HepG2 (cell line): ENCODE data around the gene RPA1. TPM values are rescaled to one million over a fixed set of nuclear protein-coding genes. Genes with fewer than 3 reads are reported as not detected.

Experiments
- CBX5 ChIP-seq: sonication (generic); formaldehyde crosslinking; IDR thresholded peaks from 2 replicates; pipeline ENCODE4 v1.4.0; 2020; ENCODE audit warnings: missing genetic modification reagents, borderline replicate concordance
- DNMT1 ChIP-seq: sonication (generic); formaldehyde crosslinking; IDR thresholded peaks from 2 replicates; pipeline ENCODE4 v1.5.1; 2020; ENCODE audit warnings: mild to moderate bottlenecking, missing genetic modification reagents
- KDM5A ChIP-seq: fragments of 200-600 bp; sonication (generic); IDR thresholded peaks from 2 replicates; pipeline ENCODE4 v1.7.0; 2018; ENCODE audit warnings: antibody characterized with exemption, mild to moderate bottlenecking, low read length, borderline replicate concordance
- MNT ChIP-seq: fragments of 450-650 bp; IDR thresholded peaks from 2 replicates; pipeline ENCODE4 v1.6.1; 2016
- SYNCRIP ChIP-seq: fragments of 200-400 bp; formaldehyde crosslinking; IDR thresholded peaks from 2 replicates; pipeline ENCODE4 v1.6.1; 2018; ENCODE audit warnings: mild to moderate bottlenecking, low read depth, low read length; ENCODE audit not compliant: insufficient read depth
- ZBTB40 ChIP-seq, 2 experiments: fragments of 450-650 bp in 1 of 2; sonication (generic) in 1 of 2; formaldehyde crosslinking in 1 of 2; IDR thresholded peaks; 2 replicates each; pipeline versions ENCODE4 v1.6.1 to v1.8.0; 2016 to 2022; ENCODE audit warnings: antibody characterized with exemption in 1 of 2, mild to moderate bottlenecking in 1 of 2, missing genetic modification reagents in 1 of 2
- ZHX2 ChIP-seq, 2 experiments: sonication (generic) in 1 of 2; formaldehyde crosslinking in 1 of 2; IDR thresholded peaks; 2 replicates each; pipeline versions ENCODE4 v1.6.1 to v1.9.0; 2014 to 2022; ENCODE audit warnings: antibody characterized with exemption in 1 of 2, borderline replicate concordance in 1 of 2, inconsistent platforms in 1 of 2, low read depth in 1 of 2, missing genetic modification reagents in 1 of 2
- ZMAT5 ChIP-seq: sonication (generic); formaldehyde crosslinking; IDR thresholded peaks from 2 replicates; pipeline ENCODE4 v1.5.0; 2020; ENCODE audit warnings: mild to moderate bottlenecking, low read depth, missing genetic modification reagents, borderline replicate concordance
- ZNF460 ChIP-seq: sonication (generic); formaldehyde crosslinking; IDR thresholded peaks from 2 replicates; pipeline ENCODE4 v1.5.1; 2020; ENCODE audit warnings: missing genetic modification reagents, mild to moderate bottlenecking, borderline replicate concordance
- ZNF629 ChIP-seq: sonication (generic); formaldehyde crosslinking; conservative IDR thresholded peaks from 2 replicates; pipeline ENCODE4 v1.5.0; 2020; ENCODE audit warnings: missing genetic modification reagents
- polyA plus RNA-seq, 8 experiments: library from polyadenylated mRNA; depleted of rRNA in 3 of 8; stranded (reverse) in 7 of 8; unstranded in 1 of 8; fragments of >200 nt; fragmentation: Illumina TruSeq in 4 of 8; extraction: Trizol in 4 of 8; gene quantifications; 2 replicates each; pipeline versions ENCODE4 v1.2.1 to v1.2.3, GENCODE V29; 2011 to 2016; ENCODE audit warnings: low read depth in 4 of 8, missing spikeins in 1 of 8, mixed read lengths in 1 of 8; ENCODE audit not compliant: insufficient read depth in 1 of 8
- total RNA-seq, 5 experiments: library from RNA; depleted of rRNA; stranded (reverse); fragments of >200 nt; fragmentation: Illumina TruSeq; extraction: Trizol; gene quantifications; 2 replicates each; pipeline ENCODE4 v1.2.3, GENCODE V29; 2016; ENCODE audit warnings: low read depth in 1 of 5

RPA1 gene
- total and polyA plus RNA-seq, 2 of the 13 experiments (the other 11 are each of a cell fraction or from before 2014, with no cell fraction given), result 13.9 to 37.6 TPM

- TF ChIP-seq ZHX2 (IDR thresholded peaks at IDR 0.05; ENCODE audit: low read depth) (peak; percentile 34; the same call in 1 of the 2 replicates), ZHX2 (CRISPR knock-in tag; IDR thresholded peaks at IDR 0.05; ENCODE audit: borderline replicate concordance) (no peak), ZNF460 (CRISPR knock-in tag) (no peak), ZMAT5 (CRISPR knock-in tag) (no peak), ZNF629 (CRISPR knock-in tag) (no peak), KDM5A (peak; percentile 68), SYNCRIP (no peak), MNT (no peak), CBX5 (CRISPR knock-in tag) (no peak), DNMT1 (CRISPR knock-in tag) (peak; percentile 38; the same call in 1 of the 2 replicates), ZBTB40 (IDR thresholded peaks at IDR 0.05) (no peak), ZBTB40 (CRISPR knock-in tag; IDR thresholded peaks at IDR 0.05) (no peak)
Measured at GRCh38 chr17:1829592-1830257, at the start of gene RPA1, which contains the start of gene SMYD4 (continued).
